Measurements from ENCODE around the gene SYNGR3. TPM values are rescaled to one million over a fixed set of nuclear protein-coding genes. Genes with fewer than 3 reads are reported as not detected.

Gene SYNGR3
- total and polyA plus RNA-seq, 2 of the 13 experiments (the other 11 are each of a cell fraction or from before 2014, with no cell fraction given), result 0.97 to 5.7 TPM

DNA sequence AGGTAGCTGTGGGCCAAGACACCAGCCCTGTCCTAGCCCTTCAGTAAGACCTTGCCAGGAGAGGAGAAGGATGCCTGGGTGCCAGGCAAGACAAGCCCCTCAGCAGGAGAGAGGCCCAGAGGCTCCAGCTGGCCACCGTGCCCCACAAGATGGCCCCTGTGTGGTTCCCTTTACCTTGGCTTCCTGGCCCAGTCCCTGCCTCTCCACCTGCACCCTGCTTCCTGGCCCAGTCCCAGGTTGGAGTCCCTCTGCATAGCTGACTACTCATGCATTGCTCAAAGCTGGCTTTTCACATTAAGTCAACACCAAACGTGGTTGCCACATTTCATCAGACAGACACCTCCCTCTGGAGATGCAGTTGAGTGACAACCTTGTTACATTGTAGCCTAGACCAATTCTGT lies 4.0 kb downstream of the SYNGR3 start:
- intact Hi-C loops (cut with micrococcal nuclease; ENCODE audit: unreplicated experiment), result no loop called here
- Histone ChIP-seq H3K9ac (ENCODE audit: insufficient read depth, low read depth, low read length) (no peak overlapping the region), H3K27ac (ENCODE audit: extremely low read length, insufficient read depth, low read length) (no peak overlapping the region), H2AFZ (ENCODE audit: low read length) (no peak overlapping the region), H3K79me2 (ENCODE audit: insufficient read depth, low read length) (no peaks in the 10 kb centered on the region), H3K4me2 (ENCODE audit: low read depth, low read length) (peak overlapping the region; percentile 34; the same call in 1 of the 2 replicates), H3K9me3 (ENCODE audit: low read length) (no peaks in the 10 kb centered on the region), H3K36me3 (replicated peaks in 1 of 2; ENCODE audit: control insufficient read depth in 1 of 2, insufficient read depth in 2 of 2, low read length in 2 of 2) (peaks cover 0 to 4% of the 10 kb centered on the region in 2 experiments; a peak in 2 of 5 replicates), H3K4me1 (ENCODE audit: insufficient read depth, low read length) (peaks cover 37% of the 10 kb centered on the region), H3K27me3 (ENCODE audit: control insufficient read depth in 1 of 2, insufficient read depth in 2 of 2, low read length in 2 of 2) (peaks cover 0 to 8% of the 10 kb centered on the region in 2 experiments; a peak in 2 of 5 replicates), H3K4me3 (replicated peaks in 1 of 3; ENCODE audit: insufficient read depth in 1 of 3, low read depth in 2 of 3, low read length in 3 of 3) (peak overlapping the region in 1 of 3 experiments; percentile 5; a peak in 1 of 6 replicates), H4K20me1 (ENCODE audit: insufficient read depth, low read length) (no peaks in the 10 kb centered on the region)
- ATAC-seq, result peak; percentile 68
- 7% methylated on average over 2 of the region's 2 CpGs for WGBS (ENCODE audit: low lambda C conversion rate)
- in situ Hi-C loops (cut with HindIII; ENCODE audit: extremely low pct_ligation_motif_present, low pct_unique_long_range_greater_than_20kb), result no loop called here
- BruUV-seq (replicated peaks), result no TSS peak
- POLR2A ChIA-PET, result interaction anchor here (0.8 to 2.6 kb wide), 8 partner anchors 9 to 161 kb away, joined by 3 to 16 read pairs (median 7); partner anchors contain the start of genes GFER, RPS2 and TRAF7
- CTCF ChIA-PET (ENCODE audit: low intra/inter-chr PET ratio, low total read pairs), result no interaction called here
- FAIRE-seq, result peak; percentile 82
- peak; percentile 79 for DNase-seq (ENCODE audit: low spot score)
- TF ChIP-seq FOSL2 (CRISPR knock-in tag; IDR thresholded peaks at IDR 0.05), result peak; percentile 68
- TF ChIP-seq AKAP8 (CRISPR knock-in tag; IDR thresholded peaks at IDR 0.05), result no peak
- TF ChIP-seq CEBPB (IDR thresholded peaks at IDR 0.05; ENCODE audit: borderline replicate concordance, low read depth, low read length), result peak; percentile 93
- peak; percentile 8 for TF ChIP-seq YY1 (IDR thresholded peaks at IDR 0.05; ENCODE audit: insufficient read depth, insufficient replicate concordance, low read depth, low read length)
- peak; percentile 57; the same call in 1 of the 2 replicates for TF ChIP-seq ZNF121 (CRISPR knock-in tag; IDR thresholded peaks at IDR 0.05)
- peak; percentile 87 for TF ChIP-seq FOXA3 (CRISPR knock-in tag; IDR thresholded peaks at IDR 0.05)
- TF ChIP-seq, protein P1, sequence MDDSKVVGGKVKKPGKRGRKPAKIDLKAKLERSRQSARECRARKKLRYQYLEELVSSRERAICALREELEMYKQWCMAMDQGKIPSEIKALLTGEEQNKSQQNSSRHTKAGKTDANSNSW (CRISPR knock-in tag; IDR thresholded peaks at IDR 0.05; ENCODE audit: borderline replicate concordance), result no peak
- TF ChIP-seq, protein P2, sequence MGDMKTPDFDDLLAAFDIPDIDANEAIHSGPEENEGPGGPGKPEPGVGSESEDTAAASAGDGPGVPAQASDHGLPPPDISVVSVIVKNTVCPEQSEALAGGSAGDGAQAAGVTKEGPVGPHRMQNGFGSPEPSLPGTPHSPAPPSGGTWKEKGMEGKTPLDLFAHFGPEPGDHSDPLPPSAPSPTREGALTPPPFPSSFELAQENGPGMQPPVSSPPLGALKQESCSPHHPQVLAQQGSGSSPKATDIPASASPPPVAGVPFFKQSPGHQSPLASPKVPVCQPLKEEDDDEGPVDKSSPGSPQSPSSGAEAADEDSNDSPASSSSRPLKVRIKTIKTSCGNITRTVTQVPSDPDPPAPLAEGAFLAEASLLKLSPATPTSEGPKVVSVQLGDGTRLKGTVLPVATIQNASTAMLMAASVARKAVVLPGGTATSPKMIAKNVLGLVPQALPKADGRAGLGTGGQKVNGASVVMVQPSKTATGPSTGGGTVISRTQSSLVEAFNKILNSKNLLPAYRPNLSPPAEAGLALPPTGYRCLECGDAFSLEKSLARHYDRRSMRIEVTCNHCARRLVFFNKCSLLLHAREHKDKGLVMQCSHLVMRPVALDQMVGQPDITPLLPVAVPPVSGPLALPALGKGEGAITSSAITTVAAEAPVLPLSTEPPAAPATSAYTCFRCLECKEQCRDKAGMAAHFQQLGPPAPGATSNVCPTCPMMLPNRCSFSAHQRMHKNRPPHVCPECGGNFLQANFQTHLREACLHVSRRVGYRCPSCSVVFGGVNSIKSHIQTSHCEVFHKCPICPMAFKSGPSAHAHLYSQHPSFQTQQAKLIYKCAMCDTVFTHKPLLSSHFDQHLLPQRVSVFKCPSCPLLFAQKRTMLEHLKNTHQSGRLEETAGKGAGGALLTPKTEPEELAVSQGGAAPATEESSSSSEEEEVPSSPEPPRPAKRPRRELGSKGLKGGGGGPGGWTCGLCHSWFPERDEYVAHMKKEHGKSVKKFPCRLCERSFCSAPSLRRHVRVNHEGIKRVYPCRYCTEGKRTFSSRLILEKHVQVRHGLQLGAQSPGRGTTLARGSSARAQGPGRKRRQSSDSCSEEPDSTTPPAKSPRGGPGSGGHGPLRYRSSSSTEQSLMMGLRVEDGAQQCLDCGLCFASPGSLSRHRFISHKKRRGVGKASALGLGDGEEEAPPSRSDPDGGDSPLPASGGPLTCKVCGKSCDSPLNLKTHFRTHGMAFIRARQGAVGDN (CRISPR knock-in tag; IDR thresholded peaks at IDR 0.05), result peak; percentile 81
- TF ChIP-seq GATAD1 (CRISPR knock-in tag; IDR thresholded peaks at IDR 0.05), result no peak
- TF ChIP-seq, protein P3, sequence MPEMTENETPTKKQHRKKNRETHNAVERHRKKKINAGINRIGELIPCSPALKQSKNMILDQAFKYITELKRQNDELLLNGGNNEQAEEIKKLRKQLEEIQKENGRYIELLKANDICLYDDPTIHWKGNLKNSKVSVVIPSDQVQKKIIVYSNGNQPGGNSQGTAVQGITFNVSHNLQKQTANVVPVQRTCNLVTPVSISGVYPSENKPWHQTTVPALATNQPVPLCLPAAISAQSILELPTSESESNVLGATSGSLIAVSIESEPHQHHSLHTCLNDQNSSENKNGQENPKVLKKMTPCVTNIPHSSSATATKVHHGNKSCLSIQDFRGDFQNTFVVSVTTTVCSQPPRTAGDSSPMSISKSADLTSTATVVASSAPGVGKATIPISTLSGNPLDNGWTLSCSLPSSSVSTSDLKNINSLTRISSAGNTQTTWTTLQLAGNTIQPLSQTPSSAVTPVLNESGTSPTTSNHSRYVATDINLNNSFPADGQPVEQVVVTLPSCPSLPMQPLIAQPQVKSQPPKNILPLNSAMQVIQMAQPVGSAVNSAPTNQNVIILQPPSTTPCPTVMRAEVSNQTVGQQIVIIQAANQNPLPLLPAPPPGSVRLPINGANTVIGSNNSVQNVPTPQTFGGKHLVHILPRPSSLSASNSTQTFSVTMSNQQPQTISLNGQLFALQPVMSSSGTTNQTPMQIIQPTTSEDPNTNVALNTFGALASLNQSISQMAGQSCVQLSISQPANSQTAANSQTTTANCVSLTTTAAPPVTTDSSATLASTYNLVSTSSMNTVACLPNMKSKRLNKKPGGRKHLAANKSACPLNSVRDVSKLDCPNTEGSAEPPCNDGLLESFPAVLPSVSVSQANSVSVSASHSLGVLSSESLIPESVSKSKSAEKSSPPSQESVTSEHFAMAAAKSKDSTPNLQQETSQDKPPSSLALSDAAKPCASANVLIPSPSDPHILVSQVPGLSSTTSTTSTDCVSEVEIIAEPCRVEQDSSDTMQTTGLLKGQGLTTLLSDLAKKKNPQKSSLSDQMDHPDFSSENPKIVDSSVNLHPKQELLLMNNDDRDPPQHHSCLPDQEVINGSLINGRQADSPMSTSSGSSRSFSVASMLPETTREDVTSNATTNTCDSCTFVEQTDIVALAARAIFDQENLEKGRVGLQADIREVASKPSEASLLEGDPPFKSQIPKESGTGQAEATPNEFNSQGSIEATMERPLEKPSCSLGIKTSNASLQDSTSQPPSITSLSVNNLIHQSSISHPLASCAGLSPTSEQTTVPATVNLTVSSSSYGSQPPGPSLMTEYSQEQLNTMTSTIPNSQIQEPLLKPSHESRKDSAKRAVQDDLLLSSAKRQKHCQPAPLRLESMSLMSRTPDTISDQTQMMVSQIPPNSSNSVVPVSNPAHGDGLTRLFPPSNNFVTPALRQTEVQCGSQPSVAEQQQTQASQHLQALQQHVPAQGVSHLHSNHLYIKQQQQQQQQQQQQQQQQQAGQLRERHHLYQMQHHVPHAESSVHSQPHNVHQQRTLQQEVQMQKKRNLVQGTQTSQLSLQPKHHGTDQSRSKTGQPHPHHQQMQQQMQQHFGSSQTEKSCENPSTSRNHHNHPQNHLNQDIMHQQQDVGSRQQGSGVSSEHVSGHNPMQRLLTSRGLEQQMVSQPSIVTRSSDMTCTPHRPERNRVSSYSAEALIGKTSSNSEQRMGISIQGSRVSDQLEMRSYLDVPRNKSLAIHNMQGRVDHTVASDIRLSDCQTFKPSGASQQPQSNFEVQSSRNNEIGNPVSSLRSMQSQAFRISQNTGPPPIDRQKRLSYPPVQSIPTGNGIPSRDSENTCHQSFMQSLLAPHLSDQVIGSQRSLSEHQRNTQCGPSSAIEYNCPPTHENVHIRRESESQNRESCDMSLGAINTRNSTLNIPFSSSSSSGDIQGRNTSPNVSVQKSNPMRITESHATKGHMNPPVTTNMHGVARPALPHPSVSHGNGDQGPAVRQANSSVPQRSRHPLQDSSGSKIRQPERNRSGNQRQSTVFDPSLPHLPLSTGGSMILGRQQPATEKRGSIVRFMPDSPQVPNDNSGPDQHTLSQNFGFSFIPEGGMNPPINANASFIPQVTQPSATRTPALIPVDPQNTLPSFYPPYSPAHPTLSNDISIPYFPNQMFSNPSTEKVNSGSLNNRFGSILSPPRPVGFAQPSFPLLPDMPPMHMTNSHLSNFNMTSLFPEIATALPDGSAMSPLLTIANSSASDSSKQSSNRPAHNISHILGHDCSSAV (CRISPR knock-in tag; IDR thresholded peaks at IDR 0.05; ENCODE audit: borderline replicate concordance), result no peak
- peak; percentile 45; the same call in 1 of the 2 replicates for TF ChIP-seq FOXA1 (IDR thresholded peaks at IDR 0.05)
- peak; percentile 94 for TF ChIP-seq FOXA1 (CRISPR knock-in tag; IDR thresholded peaks at IDR 0.05)

All from HepG2 (cell line).